Left forelimb (tissue), 1 donor: ENCODE data around the gene FAM107B.
A peak's percentile ranks its signal among the peaks of the same experiment; 100 is the strongest.

Source experiments
- DNase-seq: peaks from one replicate; pipeline ENCODE4 v3.0.0-alpha.2; 2018; ENCODE audit warnings: low spot score

The FAM107B gene

GRCh38 chr10:14776546-14776945 lies 1.8 kb upstream of the FAM107B start:
- no peak for DNase-seq

DNA sequence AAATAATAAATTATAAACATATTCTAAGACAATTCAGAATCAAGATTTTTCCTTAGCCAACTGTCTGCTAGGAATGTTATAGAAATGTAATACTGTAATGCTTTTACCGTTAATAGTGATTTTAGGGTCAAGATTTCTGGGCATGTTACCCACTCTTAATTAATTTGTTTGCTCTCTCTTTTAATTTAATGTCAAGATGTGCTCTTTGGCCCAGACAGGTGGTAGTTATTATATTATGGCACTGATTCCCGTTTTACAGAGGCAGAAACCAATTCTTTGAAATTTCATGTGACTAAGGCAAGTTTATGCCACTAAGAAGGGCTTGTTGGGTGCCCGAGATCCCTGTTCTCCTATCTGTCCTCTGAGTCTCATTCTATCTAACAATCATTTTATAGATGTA lies 959 bp upstream of the FAM107B start:
- DNase-seq: no peak

DNA sequence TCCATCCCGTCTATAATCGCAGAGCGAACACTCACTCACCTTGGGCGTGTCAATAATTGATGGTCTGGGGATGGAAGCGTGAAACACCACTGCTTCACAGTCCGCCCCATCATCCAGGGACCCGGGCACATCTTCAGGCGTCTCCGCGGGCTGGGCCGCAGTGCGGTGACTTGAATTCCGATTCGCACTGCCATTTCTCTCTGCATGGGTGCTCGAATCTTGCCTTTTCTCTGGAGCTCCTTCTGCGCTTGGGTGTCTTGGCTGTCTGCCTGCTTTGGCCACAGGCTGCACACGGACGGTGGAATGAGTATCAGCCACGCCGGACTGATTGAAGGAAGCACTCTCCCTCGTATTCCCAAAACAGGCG lies 500 bp downstream of the FAM107B start:
- DNase-seq: no peak

GRCh38 chr10:14773551-14774213 lies 1.0 kb downstream of the FAM107B start:
- no peak for DNase-seq

DNA sequence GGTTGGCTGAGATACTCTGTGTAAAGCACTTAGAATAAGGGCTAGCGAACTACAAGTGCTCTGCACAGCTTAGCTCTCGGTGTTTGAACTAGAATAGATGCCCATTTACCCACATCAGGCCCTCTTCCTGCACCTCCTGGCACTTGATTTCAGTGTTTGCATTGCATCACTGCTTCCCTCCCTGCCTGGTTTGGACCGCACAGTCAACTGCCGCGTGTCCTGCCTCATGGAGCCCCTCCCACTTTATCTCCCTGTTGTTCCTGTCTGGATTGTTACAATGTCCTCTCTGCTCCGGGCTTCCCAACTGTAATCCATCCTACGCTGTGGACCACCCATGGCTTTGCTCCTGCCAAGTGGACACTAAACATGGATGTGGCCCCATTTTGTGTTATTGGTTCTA lies 2.3 kb downstream of the FAM107B start:
- no peak for DNase-seq

DNA sequence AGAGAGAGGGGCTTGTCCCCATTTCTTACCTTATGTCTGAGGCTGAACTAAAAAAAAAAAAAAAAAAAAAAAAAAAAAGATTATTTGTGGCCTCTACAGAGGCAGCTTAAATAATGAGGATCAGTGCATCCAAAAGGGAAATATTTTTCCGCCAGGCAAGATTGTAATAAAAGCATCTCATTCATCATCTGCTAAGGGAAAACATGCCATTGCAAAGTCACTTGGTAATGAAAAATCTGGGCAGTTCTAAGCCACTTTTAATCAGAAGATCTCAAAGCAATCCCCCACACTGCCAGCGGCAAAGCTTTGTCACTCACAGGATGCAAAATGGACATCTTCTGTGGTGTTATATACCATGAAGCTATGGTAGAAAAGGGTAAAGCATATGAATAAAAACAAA lies 3.8 kb downstream of the FAM107B start:
- no peak for DNase-seq

GRCh38 chr10:14761372-14761771 lies 13.3 kb downstream of the FAM107B start:
- no peak for DNase-seq

DNA sequence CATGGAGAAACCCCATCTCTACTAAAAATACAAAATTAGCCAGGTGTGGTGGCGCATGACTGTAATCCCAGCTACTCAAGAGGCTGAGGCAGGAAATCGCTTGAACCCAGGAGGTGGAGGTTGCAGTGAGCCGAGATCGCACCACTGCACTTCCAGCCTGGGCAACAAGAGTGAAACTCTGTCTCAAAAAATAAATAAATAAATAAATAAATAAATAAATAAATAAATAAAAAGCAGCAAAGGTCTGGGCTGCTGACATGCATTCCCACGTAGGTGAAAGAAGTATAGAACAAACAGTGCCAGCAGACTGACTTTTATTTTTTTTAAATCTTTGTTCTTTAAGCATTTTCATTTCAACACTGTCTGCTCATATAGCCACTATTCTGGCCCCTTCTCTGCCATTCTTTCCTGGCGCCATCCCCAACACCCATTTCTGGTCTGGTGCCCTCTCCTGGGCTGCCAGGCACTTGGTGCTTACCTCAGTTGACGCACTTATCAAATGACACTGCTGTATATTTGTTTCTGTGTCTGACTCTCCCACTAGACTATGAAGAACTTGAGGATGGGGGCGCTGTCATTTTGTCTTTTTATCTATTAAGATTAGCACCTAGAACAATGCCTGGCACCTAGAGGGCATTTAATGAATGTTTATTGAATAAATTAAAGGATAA lies 15.6 kb downstream of the FAM107B start:
- DNase-seq: no peak

DNA sequence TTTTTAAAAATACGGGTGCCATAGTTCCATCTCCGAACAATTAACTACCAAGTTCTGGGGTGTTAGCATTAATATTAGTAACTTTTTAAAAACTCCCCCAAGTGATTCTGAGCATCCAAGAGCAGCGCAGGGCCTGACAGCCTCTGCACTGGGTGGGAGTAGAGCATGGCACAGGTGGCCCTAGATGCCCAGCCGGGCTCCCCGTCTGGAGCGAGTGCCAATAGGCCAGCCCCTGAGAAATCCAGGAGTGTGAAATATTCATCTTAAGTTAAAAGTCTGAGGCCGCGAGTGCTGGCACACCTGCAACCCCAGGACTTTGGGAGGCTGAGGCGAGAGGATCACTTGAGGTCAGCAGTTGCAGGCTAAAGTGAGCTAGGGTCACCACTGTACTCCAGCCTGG lies 16.2 kb downstream of the FAM107B start:
- DNase-seq: no peak

DNA sequence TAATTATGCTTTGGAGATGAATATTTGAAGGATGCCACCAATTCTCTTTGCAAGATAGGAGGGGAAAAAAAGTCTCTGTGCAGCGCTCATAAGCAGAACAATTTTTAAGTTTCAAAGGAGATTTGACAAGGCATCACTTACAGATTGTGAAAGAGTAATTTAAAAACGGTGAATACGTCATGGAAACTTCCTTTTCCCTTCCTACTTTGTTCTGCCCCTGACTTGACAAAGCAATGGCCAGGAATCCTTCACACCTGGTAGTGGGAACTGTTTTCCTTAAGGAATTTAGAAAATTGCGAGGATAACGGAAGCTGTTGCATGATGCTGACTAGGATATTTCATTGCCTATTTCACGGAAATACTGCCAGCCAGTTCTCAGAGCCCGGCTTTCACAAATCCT lies 16.7 kb downstream of the FAM107B start:
- no peak for DNase-seq

DNA sequence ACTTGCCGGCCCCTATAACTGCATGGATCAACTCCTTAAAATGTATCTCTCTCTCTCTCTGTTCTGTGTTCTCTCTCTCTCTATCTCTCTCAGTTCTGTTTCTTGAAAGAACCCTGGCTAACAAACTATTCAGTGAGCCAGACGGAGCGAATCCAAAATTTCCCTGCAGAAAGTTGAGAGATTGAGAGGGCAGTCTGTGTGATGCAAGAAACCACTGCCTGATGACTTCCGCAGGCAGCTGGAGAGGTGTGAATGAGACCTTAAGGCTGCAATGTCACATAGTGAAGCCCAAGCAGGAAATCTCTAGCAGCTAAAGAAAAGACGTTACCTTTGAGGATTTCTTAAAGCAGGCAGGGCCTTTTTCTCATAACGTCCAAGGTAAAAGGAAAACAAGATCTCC lies 17.3 kb downstream of the FAM107B start:
- no peak for DNase-seq

- no peak for DNase-seq
These were observed 21.3 kb downstream of the FAM107B start for GRCh38 chr10:14753441-14753840.

DNA sequence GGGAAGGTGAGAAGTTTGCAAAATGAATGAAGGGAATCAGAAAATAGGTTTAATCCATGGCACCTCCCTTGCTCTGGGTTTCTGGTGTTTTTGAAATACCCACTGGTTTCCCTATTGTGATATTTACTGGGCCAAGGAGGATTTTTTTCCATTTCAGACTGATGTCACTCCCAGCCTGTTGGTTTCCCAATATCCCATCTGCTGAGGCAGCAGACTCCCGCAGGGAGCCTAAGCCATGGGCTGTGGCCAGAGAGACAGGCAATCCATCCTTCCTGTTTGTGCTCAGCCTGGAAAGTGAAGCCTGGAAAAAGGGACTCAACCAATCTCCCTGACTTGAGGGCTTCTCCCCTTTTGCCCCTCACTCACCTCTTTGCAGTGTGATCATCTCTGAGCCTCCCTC lies 22.8 kb downstream of the FAM107B start:
- DNase-seq: no peak

- DNase-seq: peak; percentile 76
These were observed 23.4 kb downstream of the FAM107B start for GRCh38 chr10:14751014-14751896.

DNA sequence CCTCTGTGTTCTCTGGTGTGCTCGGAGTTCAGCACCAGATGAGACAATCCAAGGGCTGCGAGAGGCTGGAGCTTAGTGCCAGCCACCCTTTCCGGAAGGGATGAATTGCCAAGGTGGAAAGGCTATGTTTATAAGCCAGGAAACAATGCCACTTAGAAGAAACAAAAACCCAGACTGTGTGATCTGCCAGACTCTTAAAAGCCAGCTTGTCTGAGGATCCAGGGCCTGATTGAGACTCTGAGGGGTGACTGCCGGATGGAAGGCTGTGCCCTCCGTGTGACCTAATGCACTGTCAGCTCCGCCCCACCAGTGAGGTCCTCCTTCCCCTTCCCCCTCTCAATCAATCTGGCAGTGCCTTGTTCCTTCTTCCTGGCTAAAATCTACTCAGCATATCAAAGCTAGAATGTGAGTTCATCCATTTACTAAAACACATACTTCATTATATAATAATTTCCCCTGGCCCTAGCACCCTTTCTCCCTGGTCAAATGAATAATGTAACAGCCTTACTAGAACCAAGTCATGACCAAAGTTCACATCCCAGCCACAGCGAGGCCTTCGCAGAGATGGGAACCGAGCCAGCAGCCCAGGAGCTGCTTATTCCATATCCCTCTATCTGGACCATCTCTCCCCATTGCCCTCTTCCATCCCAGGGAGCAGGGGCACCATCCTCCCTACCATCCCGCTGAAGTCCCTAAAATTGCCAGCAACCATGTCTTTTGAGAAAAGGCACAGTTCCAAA lies 25.5 kb downstream of the FAM107B start:
- no peak for DNase-seq

GRCh38 chr10:14748441-14748840 lies 26.3 kb downstream of the FAM107B start:
- DNase-seq: no peak

- DNase-seq: no peak
These were observed 31.9 kb downstream of the FAM107B start for GRCh38 chr10:14742815-14743214.

GRCh38 chr10:14742382-14742781 lies 32.3 kb downstream of the FAM107B start:
- no peak for DNase-seq

- no peak for DNase-seq
These were observed 33.9 kb downstream of the FAM107B start for GRCh38 chr10:14740684-14741247.

DNA sequence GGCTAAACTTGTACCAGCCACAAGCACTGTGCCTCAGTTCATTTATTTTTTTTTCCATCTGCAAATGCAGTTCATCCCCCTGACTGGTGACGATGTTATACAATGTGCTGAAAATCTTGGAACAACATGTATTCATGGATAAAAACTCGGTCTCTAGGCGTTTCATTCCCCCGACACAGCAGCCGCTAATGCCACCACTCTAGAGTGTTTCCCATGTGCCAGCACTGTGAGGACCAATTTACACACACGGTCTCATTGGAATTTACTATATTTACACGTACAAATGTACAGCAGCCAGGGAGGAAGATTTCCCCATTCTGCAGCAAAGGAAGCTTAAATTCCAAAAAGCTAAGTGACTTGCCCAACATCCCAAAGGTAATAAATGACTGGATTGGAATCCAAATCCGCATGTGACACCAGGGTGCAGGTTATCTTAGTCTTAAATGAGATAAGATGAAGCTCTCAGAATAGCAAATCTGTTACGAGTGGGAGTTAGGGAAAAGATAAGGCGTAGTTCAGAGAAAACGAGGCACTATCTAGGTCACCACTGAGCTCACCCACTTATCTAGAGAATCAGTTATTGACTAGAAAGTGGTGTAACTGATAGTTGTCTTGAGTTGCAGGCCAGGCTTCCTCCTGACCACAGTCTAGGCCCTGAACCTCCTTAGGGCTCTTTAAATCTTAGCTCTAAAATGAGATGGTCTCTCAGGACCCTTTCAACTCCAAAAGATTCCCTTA lies 36.7 kb downstream of the FAM107B start:
- no peak for DNase-seq

DNA sequence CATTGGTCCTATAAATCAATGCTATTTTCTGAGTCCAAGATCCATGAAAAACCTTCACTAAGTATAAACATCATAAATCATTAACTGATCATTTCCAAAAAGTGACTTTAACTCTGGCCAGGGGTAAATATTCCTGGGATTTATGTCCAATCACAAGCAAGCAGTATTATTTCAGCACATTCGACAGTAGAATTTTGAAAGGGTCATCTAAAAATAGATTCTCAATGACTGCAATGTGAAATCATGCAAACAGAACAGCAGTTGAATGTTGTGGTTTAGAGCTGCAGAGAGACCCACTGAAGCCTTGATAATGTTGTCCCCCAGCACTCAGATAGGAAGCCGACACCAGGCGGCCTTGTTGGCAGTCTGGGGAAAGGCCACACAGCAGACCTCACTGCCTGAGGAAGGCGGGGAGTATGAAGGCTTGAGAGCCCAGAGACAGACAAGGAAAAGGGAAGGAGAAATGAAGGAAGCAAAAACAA lies 38.1 kb downstream of the FAM107B start:
- no peak for DNase-seq
